H1 (cell line): Measurements from ENCODE around the gene PDGFD.

Experiments
- NRF1 ChIP-seq: IDR thresholded peaks from 2 replicates; pipeline ENCODE4 v1.6.1; 2011; ENCODE audit warnings: mild to moderate bottlenecking, low read depth, low read length, improper control_type of control experiment
- SUZ12 ChIP-seq: fragments of 200-600 bp; sonication (generic); IDR thresholded peaks from 2 replicates; pipeline ENCODE4 v1.6.1; 2012; ENCODE audit warnings: mild to moderate bottlenecking, inconsistent platforms, low read length, moderate library complexity, mixed read lengths

GRCh38 chr11:103944251-103944940 lies 219.6 kb downstream of the PDGFD start:
- no peak for TF ChIP-seq SUZ12
- TF ChIP-seq NRF1: no peak
